ENCODE results near the gene TRPM1.

Gene TRPM1

DNA sequence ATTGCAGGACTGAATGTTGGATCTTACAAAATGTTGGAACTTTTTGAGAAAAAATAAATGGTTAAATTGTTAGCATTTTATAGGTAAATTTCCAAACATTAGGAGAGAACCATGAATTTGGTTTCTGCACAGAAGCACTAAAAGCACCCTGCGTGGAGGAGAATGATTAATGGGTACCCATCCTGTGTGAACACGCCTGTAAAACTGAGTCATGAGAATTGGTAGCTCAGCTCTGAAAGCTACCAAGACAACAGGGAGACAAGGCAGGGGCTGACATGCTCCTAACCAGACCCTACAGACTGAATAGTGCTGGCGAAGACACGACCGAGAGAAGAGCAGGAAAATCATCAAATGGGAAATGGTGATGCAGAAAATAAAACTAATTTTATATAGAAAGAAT, 77.7 kb downstream of the TRPM1 start:
- TF ChIP-seq, protein P1, sequence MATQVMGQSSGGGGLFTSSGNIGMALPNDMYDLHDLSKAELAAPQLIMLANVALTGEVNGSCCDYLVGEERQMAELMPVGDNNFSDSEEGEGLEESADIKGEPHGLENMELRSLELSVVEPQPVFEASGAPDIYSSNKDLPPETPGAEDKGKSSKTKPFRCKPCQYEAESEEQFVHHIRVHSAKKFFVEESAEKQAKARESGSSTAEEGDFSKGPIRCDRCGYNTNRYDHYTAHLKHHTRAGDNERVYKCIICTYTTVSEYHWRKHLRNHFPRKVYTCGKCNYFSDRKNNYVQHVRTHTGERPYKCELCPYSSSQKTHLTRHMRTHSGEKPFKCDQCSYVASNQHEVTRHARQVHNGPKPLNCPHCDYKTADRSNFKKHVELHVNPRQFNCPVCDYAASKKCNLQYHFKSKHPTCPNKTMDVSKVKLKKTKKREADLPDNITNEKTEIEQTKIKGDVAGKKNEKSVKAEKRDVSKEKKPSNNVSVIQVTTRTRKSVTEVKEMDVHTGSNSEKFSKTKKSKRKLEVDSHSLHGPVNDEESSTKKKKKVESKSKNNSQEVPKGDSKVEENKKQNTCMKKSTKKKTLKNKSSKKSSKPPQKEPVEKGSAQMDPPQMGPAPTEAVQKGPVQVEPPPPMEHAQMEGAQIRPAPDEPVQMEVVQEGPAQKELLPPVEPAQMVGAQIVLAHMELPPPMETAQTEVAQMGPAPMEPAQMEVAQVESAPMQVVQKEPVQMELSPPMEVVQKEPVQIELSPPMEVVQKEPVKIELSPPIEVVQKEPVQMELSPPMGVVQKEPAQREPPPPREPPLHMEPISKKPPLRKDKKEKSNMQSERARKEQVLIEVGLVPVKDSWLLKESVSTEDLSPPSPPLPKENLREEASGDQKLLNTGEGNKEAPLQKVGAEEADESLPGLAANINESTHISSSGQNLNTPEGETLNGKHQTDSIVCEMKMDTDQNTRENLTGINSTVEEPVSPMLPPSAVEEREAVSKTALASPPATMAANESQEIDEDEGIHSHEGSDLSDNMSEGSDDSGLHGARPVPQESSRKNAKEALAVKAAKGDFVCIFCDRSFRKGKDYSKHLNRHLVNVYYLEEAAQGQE (IDR thresholded peaks at IDR 0.05; ENCODE audit: insufficient read depth in 1 of 2, low read depth in 2 of 2, low read length in 2 of 2), result no peak
- TF ChIP-seq SIN3A (IDR thresholded peaks at IDR 0.05; ENCODE audit: borderline replicate concordance, insufficient read depth, low read length) (no peak), FOXP2 (optimal IDR thresholded peaks at IDR 0.05; ENCODE audit: borderline replicate concordance, extremely low read depth, extremely low read length, insufficient read depth) (no peak), POLR2AphosphoS5 (IDR thresholded peaks at IDR 0.05; ENCODE audit: low read depth, low read length) (no peak), TAF1 (IDR thresholded peaks at IDR 0.05; ENCODE audit: borderline replicate concordance, insufficient read depth, low read length) (no peak)

DNA sequence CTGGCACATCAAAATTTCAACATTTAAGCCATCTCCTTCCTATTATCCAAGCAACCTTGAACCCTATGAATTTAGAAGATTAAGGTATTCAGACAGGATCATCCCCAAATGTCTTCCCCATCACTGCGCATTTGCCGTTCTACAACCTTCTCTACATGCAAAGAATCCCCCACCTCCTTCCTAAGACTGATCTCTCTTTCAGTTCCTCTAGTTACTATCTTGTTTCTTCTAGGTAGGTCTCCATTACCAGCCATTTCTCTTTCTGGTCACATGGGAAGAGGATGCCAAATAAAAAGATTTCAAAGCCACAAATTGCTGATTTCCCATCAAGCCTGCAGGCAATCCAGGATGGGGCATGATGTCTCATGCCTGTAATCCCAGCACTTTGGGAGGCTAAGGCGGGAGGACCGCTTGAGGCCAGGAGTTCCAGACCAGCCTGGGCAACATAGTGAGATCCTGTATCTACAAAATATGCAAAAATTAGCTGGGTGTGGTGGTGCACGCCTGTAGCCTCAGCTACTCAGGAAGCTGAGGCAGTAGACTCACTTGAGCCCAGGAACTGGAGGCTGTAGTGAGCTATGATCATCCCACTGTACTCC, 80.4 kb downstream of the TRPM1 start:
- TF ChIP-seq FOXP2 (optimal IDR thresholded peaks at IDR 0.05; ENCODE audit: borderline replicate concordance, extremely low read depth, extremely low read length, insufficient read depth) (no peak), TAF1 (IDR thresholded peaks at IDR 0.05; ENCODE audit: borderline replicate concordance, insufficient read depth, low read length) (no peak), SIN3A (IDR thresholded peaks at IDR 0.05; ENCODE audit: borderline replicate concordance, insufficient read depth, low read length) (no peak), POLR2AphosphoS5 (IDR thresholded peaks at IDR 0.05; ENCODE audit: low read depth, low read length) (no peak)
- TF ChIP-seq, protein P1 (IDR thresholded peaks at IDR 0.05; ENCODE audit: insufficient read depth in 1 of 2, low read depth in 2 of 2, low read length in 2 of 2), result no peak

DNA sequence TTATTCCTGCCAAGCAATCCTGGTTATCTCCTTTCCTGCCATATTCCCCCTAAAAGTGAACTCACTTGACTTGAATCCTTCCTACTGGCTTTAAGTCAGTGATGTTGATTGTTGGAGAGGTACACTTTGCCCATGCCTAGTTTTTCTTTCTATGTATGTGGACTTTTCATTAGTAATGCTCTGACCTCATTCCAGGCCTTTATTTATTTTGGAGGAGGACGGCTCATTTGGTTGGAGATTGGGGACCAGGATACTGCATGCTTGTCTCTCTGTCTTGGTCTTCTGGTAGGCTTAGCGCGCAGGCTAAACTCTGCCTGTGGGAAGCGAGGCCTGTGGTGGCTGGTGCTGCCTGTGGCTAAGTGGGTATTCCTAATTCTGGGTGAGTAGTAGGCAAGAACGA, 81.0 kb downstream of the TRPM1 start:
- TF ChIP-seq, protein P1 (IDR thresholded peaks at IDR 0.05; ENCODE audit: insufficient read depth in 1 of 2, low read depth in 2 of 2, low read length in 2 of 2), result no peak
- TF ChIP-seq FOXP2 (optimal IDR thresholded peaks at IDR 0.05; ENCODE audit: borderline replicate concordance, extremely low read depth, extremely low read length, insufficient read depth) (no peak), SIN3A (IDR thresholded peaks at IDR 0.05; ENCODE audit: borderline replicate concordance, insufficient read depth, low read length) (no peak), POLR2AphosphoS5 (IDR thresholded peaks at IDR 0.05; ENCODE audit: low read depth, low read length) (no peak), TAF1 (IDR thresholded peaks at IDR 0.05; ENCODE audit: borderline replicate concordance, insufficient read depth, low read length) (no peak)

DNA sequence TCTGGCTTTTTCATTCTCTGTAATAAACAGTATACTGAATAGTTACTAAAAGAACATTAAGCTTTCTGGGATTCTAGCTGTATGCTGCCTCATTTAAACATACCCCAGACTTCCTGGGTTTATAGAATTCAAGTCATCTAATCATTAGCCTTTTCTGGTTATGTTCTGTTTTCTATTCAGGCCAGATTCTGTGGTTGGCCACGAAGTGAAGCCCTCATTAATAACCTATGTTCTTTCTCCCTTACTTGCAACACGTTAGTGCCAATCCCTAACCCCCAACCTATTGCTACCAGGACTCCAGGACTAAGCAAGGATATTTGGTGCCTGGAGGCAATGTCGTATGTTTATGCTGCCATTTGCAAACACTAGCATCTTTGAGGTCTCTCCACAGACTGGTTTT, 81.5 kb downstream of the TRPM1 start:
- no peak for TF ChIP-seq POLR2AphosphoS5 (IDR thresholded peaks at IDR 0.05; ENCODE audit: low read depth, low read length)
- TF ChIP-seq TAF1 (IDR thresholded peaks at IDR 0.05; ENCODE audit: borderline replicate concordance, insufficient read depth, low read length), result no peak
- no peak for TF ChIP-seq FOXP2 (optimal IDR thresholded peaks at IDR 0.05; ENCODE audit: borderline replicate concordance, extremely low read depth, extremely low read length, insufficient read depth)
- no peak for TF ChIP-seq SIN3A (IDR thresholded peaks at IDR 0.05; ENCODE audit: borderline replicate concordance, insufficient read depth, low read length)

DNA sequence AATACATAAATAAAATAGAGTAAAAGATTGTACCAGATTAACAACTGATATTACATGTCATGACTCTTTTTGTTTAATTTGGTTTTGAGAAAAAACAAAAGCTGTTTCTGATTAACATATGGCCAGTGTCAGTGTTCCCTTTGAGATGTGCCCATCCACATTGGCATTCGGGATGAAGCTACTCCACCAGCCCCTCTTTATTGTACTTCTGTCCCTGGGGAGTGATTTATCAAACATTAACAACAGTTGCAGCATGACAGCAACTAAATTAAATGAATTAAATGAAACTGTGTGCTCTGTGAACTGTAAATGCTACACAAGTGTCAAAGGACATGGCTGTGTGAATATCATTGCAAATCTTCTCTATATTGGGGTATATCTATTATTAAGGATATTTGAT, 84.2 kb downstream of the TRPM1 start:
- TF ChIP-seq POLR2AphosphoS5 (IDR thresholded peaks at IDR 0.05; ENCODE audit: low read depth, low read length) (no peak), SIN3A (IDR thresholded peaks at IDR 0.05; ENCODE audit: borderline replicate concordance, insufficient read depth, low read length) (no peak), TAF1 (IDR thresholded peaks at IDR 0.05; ENCODE audit: borderline replicate concordance, insufficient read depth, low read length) (no peak), FOXP2 (optimal IDR thresholded peaks at IDR 0.05; ENCODE audit: borderline replicate concordance, extremely low read depth, extremely low read length, insufficient read depth) (no peak)
- TF ChIP-seq, protein P1 (IDR thresholded peaks at IDR 0.05; ENCODE audit: insufficient read depth in 1 of 2, low read depth in 2 of 2, low read length in 2 of 2), result no peak
